HG03439 (cell line): ENCODE data around the gene PRKCA.

ENCODE experiments used
- ATAC-seq: cut with Tn5 transposase; IDR thresholded peaks from one replicate; pipeline ENCODE4 v1.9.1; 2021; ENCODE audit warnings: mild to moderate bottlenecking, moderate library complexity; ENCODE audit not compliant: unreplicated experiment

The PRKCA gene

GRCh38 chr17:66776999-66777688 is 474.7 kb downstream of the PRKCA start:
- no peak for ATAC-seq

GRCh38 chr17:66777689-66778225 is 475.3 kb downstream of the PRKCA start:
- no peak for ATAC-seq

GRCh38 chr17:66778531-66779236 is 476.3 kb downstream of the PRKCA start:
- ATAC-seq, result no peak

- no peak for ATAC-seq
Measured at GRCh38 chr17:66779237-66779606, 476.8 kb downstream of the PRKCA start.

- ATAC-seq, result no peak
Measured at GRCh38 chr17:66781135-66781534, 478.7 kb downstream of the PRKCA start.

- ATAC-seq, result no peak
Measured at GRCh38 chr17:66782851-66783250, 480.4 kb downstream of the PRKCA start.

- no peak for ATAC-seq
Measured at GRCh38 chr17:66783656-66784381, 481.4 kb downstream of the PRKCA start.

GRCh38 chr17:66784621-66785364 is 482.4 kb downstream of the PRKCA start:
- no peak for ATAC-seq

GRCh38 chr17:66786107-66786506 is 483.7 kb downstream of the PRKCA start:
- ATAC-seq, result no peak

- no peak for ATAC-seq
Measured at GRCh38 chr17:66787914-66788313, 485.5 kb downstream of the PRKCA start.

GRCh38 chr17:66789093-66789492 is 486.7 kb downstream of the PRKCA start:
- ATAC-seq, result no peak

- no peak for ATAC-seq
Measured at GRCh38 chr17:66789961-66790437, 487.6 kb downstream of the PRKCA start.

- ATAC-seq, result no peak
Measured at GRCh38 chr17:66790501-66791061, 488.2 kb downstream of the PRKCA start.

- ATAC-seq, result no peak
Measured at GRCh38 chr17:66791347-66791746, 488.9 kb downstream of the PRKCA start.

- no peak for ATAC-seq
Measured at GRCh38 chr17:66793814-66794213, 491.4 kb downstream of the PRKCA start.

GRCh38 chr17:66795486-66795885 is 493.1 kb downstream of the PRKCA start:
- ATAC-seq, result no peak

GRCh38 chr17:66799849-66800537 is 497.6 kb downstream of the PRKCA start:
- ATAC-seq, result no peak

GRCh38 chr17:66803474-66803951 is 501.1 kb downstream of the PRKCA start:
- ATAC-seq, result no peak

- ATAC-seq, result no peak
Measured at GRCh38 chr17:66805567-66805966, 503.2 kb downstream of the PRKCA start.

GRCh38 chr17:66807182-66807581 is 504.8 kb downstream of the PRKCA start:
- ATAC-seq, result no peak
